ENCODE data around the gene SYCP3.

SYCP3 gene

DNA sequence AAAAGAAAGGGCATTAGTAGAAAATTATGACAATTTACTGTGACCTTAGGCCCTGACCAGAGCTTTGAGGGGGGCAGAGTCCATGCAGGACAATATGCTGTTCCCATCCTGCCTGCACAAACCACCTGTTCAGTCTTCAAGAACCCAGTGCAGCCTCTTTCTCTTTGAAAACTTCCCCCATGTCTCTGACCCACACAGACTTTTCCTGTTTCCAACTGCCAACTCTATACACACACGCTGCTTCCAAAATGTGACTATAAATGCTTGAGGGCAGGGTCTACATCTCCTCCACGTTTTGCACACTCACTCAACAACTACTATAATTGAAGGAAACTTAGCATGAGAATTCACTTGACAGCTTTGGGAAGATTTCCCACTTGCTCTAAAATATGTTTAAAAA is 36.6 kb upstream of the SYCP3 start:
- H3K27me3 ChIP-seq (ENCODE audit: insufficient read depth, poor library complexity, severe bottlenecking), result no peaks in the 10 kb centered on the region
- no peak overlapping the region for H3K4me3 ChIP-seq (replicated peaks; ENCODE audit: insufficient read depth, low read length)

DNA sequence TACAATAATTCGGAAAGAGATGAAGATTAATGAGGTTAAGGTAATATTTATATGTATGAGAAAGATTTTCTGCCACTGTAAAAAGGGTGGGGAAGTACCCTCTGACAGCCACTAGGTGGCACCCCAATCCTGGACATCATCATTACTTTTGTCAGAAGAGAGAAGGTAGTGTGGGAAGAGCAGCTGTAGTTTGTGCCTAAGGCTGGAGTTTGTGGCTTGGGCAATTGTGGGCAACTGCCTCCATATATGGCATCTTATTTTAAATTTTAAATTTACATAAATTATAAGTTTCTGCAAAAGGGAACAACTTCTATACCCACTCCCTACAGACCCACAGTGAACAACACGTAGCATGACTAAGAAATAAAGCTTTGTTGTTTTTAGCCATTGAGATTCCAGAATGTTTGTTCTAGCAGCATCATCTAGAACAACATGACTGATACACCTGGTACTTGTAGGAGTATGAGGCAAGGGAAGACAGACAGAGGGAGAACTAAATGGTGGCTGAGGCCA is 34.4 kb upstream of the SYCP3 start:
- DNase-seq (ENCODE audit: low read depth in 1 of 2, low spot score in 1 of 2), result peak; percentile 47 to 80
- H3K27ac ChIP-seq (replicated peaks), result peak overlapping the region; percentile 16; the same call in 1 of the 2 replicates
- no peak overlapping the region for H3K4me3 ChIP-seq (replicated peaks; ENCODE audit: insufficient read depth, low read length)
- H3K27me3 ChIP-seq (ENCODE audit: insufficient read depth, poor library complexity, severe bottlenecking), result no peaks in the 10 kb centered on the region
- no peak for TF ChIP-seq GABPA (IDR thresholded peaks at IDR 0.05; ENCODE audit: low read depth)
- TF ChIP-seq, protein P1, sequence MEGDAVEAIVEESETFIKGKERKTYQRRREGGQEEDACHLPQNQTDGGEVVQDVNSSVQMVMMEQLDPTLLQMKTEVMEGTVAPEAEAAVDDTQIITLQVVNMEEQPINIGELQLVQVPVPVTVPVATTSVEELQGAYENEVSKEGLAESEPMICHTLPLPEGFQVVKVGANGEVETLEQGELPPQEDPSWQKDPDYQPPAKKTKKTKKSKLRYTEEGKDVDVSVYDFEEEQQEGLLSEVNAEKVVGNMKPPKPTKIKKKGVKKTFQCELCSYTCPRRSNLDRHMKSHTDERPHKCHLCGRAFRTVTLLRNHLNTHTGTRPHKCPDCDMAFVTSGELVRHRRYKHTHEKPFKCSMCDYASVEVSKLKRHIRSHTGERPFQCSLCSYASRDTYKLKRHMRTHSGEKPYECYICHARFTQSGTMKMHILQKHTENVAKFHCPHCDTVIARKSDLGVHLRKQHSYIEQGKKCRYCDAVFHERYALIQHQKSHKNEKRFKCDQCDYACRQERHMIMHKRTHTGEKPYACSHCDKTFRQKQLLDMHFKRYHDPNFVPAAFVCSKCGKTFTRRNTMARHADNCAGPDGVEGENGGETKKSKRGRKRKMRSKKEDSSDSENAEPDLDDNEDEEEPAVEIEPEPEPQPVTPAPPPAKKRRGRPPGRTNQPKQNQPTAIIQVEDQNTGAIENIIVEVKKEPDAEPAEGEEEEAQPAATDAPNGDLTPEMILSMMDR (IDR thresholded peaks at IDR 0.05; ENCODE audit: insufficient read depth, low read length), result peak; percentile 84
- peak; percentile 8; the same call in 1 of the 2 replicates for TF ChIP-seq SPI1 (IDR thresholded peaks at IDR 0.05; ENCODE audit: borderline replicate concordance, low read depth)
- TF ChIP-seq, protein P2, sequence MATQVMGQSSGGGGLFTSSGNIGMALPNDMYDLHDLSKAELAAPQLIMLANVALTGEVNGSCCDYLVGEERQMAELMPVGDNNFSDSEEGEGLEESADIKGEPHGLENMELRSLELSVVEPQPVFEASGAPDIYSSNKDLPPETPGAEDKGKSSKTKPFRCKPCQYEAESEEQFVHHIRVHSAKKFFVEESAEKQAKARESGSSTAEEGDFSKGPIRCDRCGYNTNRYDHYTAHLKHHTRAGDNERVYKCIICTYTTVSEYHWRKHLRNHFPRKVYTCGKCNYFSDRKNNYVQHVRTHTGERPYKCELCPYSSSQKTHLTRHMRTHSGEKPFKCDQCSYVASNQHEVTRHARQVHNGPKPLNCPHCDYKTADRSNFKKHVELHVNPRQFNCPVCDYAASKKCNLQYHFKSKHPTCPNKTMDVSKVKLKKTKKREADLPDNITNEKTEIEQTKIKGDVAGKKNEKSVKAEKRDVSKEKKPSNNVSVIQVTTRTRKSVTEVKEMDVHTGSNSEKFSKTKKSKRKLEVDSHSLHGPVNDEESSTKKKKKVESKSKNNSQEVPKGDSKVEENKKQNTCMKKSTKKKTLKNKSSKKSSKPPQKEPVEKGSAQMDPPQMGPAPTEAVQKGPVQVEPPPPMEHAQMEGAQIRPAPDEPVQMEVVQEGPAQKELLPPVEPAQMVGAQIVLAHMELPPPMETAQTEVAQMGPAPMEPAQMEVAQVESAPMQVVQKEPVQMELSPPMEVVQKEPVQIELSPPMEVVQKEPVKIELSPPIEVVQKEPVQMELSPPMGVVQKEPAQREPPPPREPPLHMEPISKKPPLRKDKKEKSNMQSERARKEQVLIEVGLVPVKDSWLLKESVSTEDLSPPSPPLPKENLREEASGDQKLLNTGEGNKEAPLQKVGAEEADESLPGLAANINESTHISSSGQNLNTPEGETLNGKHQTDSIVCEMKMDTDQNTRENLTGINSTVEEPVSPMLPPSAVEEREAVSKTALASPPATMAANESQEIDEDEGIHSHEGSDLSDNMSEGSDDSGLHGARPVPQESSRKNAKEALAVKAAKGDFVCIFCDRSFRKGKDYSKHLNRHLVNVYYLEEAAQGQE (IDR thresholded peaks at IDR 0.05; ENCODE audit: insufficient replicate concordance, low read depth), result no peak
- no peak for TF ChIP-seq POLR2AphosphoS5 (IDR thresholded peaks at IDR 0.05; ENCODE audit: low read depth)

More for the DNA sequence above, 36.6 kb upstream of the SYCP3 start:
- peak; percentile 15; the same call in 1 of the 2 replicates for TF ChIP-seq GABPA (IDR thresholded peaks at IDR 0.05; ENCODE audit: low read depth)
- TF ChIP-seq, protein P2 (IDR thresholded peaks at IDR 0.05; ENCODE audit: insufficient replicate concordance, low read depth), result no peak
- TF ChIP-seq SPI1 (IDR thresholded peaks at IDR 0.05; ENCODE audit: borderline replicate concordance, low read depth), result no peak
- TF ChIP-seq, protein P1 (IDR thresholded peaks at IDR 0.05; ENCODE audit: insufficient read depth, low read length), result no peak
- TF ChIP-seq POLR2AphosphoS5 (IDR thresholded peaks at IDR 0.05; ENCODE audit: low read depth), result peak; percentile 39; the same call in 1 of the 2 replicates
- H3K27ac ChIP-seq (replicated peaks), result peak overlapping the region; percentile 30
- peak in 1 of 2 experiments; percentile 31 for DNase-seq (ENCODE audit: low read depth in 1 of 2, low spot score in 1 of 2)

- H3K27me3 ChIP-seq (ENCODE audit: insufficient read depth, poor library complexity, severe bottlenecking), result no peaks in the 10 kb centered on the region
- peak overlapping the region; percentile 57 for H3K27ac ChIP-seq (replicated peaks)
- TF ChIP-seq POLR2AphosphoS5 (IDR thresholded peaks at IDR 0.05; ENCODE audit: low read depth) (no peak), SPI1 (IDR thresholded peaks at IDR 0.05; ENCODE audit: borderline replicate concordance, low read depth) (no peak), GABPA (IDR thresholded peaks at IDR 0.05; ENCODE audit: low read depth) (no peak)
- TF ChIP-seq, protein P1 (IDR thresholded peaks at IDR 0.05; ENCODE audit: insufficient read depth, low read length), result no peak
- TF ChIP-seq, protein P2 (IDR thresholded peaks at IDR 0.05; ENCODE audit: insufficient replicate concordance, low read depth), result no peak
- H3K4me3 ChIP-seq (replicated peaks; ENCODE audit: insufficient read depth, low read length), result no peak overlapping the region
- peak in 1 of 2 experiments; percentile 58 for DNase-seq (ENCODE audit: low read depth in 1 of 2, low spot score in 1 of 2)
Observed at GRCh38 chr12:101772012-101772775, 32.9 kb upstream of the SYCP3 start.

Data from HL-60 (cell line).